HUDEP-2 (cell line): ENCODE measurements around the gene SERPINC1.
"Not testable (repeated sequence)": the region's sequence is repeated elsewhere in the genome, so short reads cannot be mapped to it uniquely, and the experiment has no call there.

Experiments
- DNase-seq, 76 experiments: peaks; one replicate each; lab custom pipeline; 2025; ENCODE audit not compliant: unreplicated experiment in 76 of 76; lab: John Stamatoyannopoulos, UW

SERPINC1 gene

GRCh38 chr1:173893611-173894010 lies 23.5 kb downstream of the SERPINC1 start:
- DNase-seq, result no peak

GRCh38 chr1:173889885-173890284 lies 27.2 kb downstream of the SERPINC1 start:
- no peak for DNase-seq

- no peak for DNase-seq
Observed at GRCh38 chr1:173888749-173889148, 28.4 kb downstream of the SERPINC1 start.

- no peak for DNase-seq
Observed at GRCh38 chr1:173887627-173888026, 29.5 kb downstream of the SERPINC1 start.

GRCh38 chr1:173886746-173887611 lies 30.1 kb downstream of the SERPINC1 start:
- no peak for DNase-seq

GRCh38 chr1:173884701-173885100 lies 32.4 kb downstream of the SERPINC1 start:
- DNase-seq, result no peak

- not testable (repeated sequence) for DNase-seq
Observed at GRCh38 chr1:173881117-173881516, 36.0 kb downstream of the SERPINC1 start.

- DNase-seq, result no peak
Observed at GRCh38 chr1:173878251-173878650, 38.9 kb downstream of the SERPINC1 start.

GRCh38 chr1:173876732-173877131 lies 40.4 kb downstream of the SERPINC1 start:
- no peak for DNase-seq

GRCh38 chr1:173871500-173871899 lies 45.6 kb downstream of the SERPINC1 start:
- no peak for DNase-seq

- DNase-seq, result no peak
Observed at GRCh38 chr1:173871091-173871490, 46.0 kb downstream of the SERPINC1 start.

GRCh38 chr1:173870252-173871075 lies 46.7 kb downstream of the SERPINC1 start:
- peak in 72 of 76 experiments; percentile 9 to 81 (median 48) for DNase-seq

- DNase-seq, result no peak
Observed at GRCh38 chr1:173869021-173869359, 48.1 kb downstream of the SERPINC1 start.

GRCh38 chr1:173868266-173869020 lies 48.7 kb downstream of the SERPINC1 start, which contains the start of gene ZBTB37:
TSS of gene ZBTB37 (plus strand) at chr1:173868380. CDS start at chr1:173870226, 1,846 bp downstream.
- peak in 72 of 76 experiments; percentile 62 to 98 (median 90) for DNase-seq

- peak; percentile 86 to 99 (median 98) for DNase-seq
Observed at GRCh38 chr1:173867753-173868265, 49.3 kb downstream of the SERPINC1 start, which contains the start of gene GAS5. TSS of gene GAS5 (minus strand) at chr1:173867989.

GRCh38 chr1:173867141-173867752 lies 49.9 kb downstream of the SERPINC1 start:
- peak in 24 of 76 experiments; percentile 2 to 75 (median 54) for DNase-seq

- peak in 3 of 76 experiments; percentile 18 to 37 (median 34) for DNase-seq
Observed at GRCh38 chr1:173866413-173867115, 50.6 kb downstream of the SERPINC1 start.

GRCh38 chr1:173865468-173866164 lies 51.5 kb downstream of the SERPINC1 start:
- peak in 1 of 76 experiments; percentile 30 for DNase-seq
